HG03460 (cell line): ENCODE results near the gene SLC25A25.
"Not testable (repeated sequence)": the region's sequence is repeated elsewhere in the genome, so short reads cannot be mapped to it uniquely, and the experiment has no call there.

Experiments
- ATAC-seq: cut with Tn5 transposase; IDR thresholded peaks from one replicate; pipeline ENCODE4 v1.9.1; 2021; ENCODE audit not compliant: unreplicated experiment

The SLC25A25 gene

GRCh38 chr9:128108269-128109049 lies 40.4 kb downstream of the SLC25A25 start:
- no peak for ATAC-seq

GRCh38 chr9:128109050-128109709 lies 41.1 kb downstream of the SLC25A25 start:
- no peak for ATAC-seq

GRCh38 chr9:128111726-128112125 lies 43.7 kb downstream of the SLC25A25 start:
- ATAC-seq = not testable (repeated sequence)

- no peak for ATAC-seq
Measured at GRCh38 chr9:128113526-128114325, 45.7 kb downstream of the SLC25A25 start.

- no peak for ATAC-seq
Measured at GRCh38 chr9:128114326-128115186, 46.5 kb downstream of the SLC25A25 start.

GRCh38 chr9:128115187-128116103 lies 47.4 kb downstream of the SLC25A25 start:
- ATAC-seq = no peak

DNA sequence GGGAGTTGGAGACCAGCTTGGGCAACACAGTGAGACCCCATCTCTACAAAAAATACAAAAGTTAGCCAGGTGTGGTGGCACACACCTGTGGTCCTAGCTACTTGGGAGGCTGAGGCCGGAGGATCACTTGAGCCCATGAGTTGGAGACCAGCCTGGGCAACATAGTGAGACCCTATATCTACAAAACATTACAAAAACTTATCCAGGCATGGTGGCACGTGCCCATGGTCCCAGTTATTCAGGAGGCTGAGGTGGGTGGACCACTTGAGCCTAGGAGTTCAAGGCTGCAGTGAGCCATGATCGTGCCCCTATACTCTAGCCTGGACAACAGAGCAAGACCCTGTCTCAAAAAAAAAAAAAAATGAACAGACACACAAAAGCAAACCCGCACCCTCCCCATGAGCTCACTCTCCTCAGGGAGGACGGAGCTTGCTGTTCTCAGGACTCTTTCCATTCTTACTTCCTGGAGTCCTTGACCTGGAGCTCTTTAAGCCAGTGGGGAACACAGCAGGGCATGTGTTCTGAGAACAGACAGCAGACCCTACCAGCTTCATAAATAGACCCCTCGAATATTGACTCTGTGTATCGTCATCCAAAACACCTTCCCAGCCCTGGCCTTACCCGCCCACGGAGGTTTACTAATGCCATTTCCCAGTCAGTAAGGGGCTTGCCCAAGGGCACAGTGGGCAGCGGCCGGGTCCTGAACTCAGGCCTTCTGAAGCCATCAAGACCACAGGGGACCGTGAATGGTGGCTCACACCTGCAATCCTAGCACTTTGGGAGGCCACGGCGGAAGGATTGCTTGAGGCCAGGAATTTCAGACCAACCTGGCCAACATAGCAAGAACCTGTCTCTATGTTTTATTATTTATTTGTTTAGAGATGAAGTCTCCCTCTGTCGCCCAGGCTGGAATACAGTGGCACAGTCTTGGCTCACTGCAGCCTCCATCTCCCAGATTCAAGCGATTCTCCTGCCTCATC lies 48.4 kb downstream of the SLC25A25 start:
- ATAC-seq = no peak

DNA sequence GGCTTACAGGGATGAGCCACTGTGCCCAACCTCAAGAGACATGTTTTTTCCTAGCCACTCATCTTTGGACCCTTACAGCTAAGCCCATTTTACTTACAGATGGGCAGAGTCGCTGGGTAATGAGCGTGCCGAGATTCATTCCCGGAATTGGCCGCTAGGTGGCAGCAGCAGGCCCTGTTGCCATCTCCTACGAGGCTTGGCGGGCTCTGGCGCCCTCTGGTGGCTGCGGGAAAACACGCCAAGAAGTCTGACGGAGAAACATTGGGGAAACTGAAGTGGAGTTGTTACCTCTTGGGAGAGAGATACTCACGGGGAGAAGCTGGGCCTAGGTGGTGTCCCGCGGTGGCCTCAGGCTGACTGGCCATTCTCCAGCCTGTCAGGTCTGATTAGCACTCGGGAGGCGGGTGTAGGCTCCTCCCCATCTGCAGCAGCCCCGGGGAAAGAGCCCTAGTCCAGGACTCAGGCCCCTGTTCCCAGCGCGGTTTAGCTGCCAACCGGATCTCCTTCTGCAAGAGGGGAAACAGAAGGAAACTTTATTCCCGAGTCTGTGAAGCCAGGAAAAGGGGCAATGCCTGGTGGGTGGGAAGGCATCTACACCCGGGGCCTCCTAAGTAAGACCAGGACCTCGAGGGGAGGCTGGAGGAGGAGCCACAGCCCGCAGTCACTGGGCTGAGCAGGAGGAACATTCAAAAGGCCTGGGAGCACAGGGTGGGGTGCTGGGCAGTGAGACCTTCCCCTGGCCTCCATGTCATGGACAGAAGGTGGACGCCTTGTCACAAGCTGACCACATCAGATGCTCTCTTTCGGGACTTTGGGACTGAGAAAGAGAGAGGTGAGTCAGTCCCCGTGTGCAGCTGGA lies 49.8 kb downstream of the SLC25A25 start:
- ATAC-seq = no peak

- no peak for ATAC-seq
Measured at GRCh38 chr9:128118472-128118857, 50.4 kb downstream of the SLC25A25 start.

DNA sequence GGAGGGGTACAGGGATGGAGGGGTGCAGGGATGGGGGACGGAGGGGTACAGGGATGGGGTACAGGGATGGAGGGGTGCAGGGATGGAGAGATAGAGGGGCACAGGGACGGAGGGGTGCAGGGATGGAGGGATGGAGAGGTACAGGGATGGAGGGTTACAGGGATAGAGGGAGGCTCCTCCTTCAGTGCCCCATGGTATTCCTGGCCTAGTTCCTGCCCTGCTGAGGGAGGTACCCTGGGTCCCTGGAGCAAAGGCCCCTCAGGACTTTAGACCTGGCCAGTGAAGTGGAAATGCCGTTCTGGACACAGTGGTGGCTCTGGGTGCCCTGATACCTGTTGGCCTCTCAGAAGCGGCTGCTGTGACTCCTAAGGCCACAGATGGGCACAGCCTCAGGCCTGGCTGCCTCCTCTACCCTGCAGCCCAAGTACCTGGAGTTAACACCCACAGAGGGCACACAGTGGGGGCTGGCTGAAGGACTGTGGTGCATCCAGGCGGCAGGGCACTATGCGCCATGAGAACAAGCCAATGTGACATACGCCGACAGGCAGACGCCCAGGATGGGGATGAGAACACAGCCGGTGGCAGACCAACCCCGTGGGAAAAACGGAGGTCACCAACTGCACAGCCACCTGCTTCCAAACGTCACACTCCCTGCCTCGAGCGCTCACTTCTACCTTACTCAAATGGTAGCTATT lies 51.1 kb downstream of the SLC25A25 start:
- ATAC-seq = no peak

DNA sequence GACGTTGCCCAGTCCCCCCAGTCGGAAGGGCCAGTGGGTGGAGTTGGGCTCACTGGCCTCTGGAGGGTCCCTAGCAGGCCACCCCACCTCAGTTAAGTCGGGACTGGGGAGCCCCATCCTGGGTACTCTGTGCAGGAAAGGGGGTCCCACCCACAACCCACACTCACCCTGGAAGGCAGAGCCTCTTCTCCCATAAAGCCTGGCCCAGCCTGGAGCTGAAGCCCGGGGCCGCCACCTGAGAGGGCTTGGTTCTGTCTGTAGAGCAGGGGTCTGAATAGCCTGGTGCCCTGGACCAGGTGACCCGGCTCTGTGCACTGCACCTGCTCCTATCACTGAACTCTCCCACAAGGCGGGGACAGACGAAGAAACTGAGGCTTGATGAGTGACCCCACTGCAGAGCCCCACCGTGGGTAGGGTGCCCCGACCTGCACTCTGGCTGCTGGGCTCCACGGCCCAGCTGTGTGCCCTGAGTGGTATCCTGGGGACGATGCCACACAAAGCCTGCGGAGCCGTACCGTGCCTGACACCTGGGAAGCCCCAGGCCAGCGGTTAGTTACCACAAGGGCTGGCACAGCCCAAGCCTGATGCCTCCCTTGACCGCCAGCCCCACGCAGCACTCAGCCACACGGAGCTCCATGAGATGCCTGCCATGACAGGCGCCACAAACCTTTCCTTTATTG lies 52.2 kb downstream of the SLC25A25 start:
- ATAC-seq = no peak

GRCh38 chr9:128120741-128121465 lies 52.9 kb downstream of the SLC25A25 start:
- ATAC-seq = no peak

DNA sequence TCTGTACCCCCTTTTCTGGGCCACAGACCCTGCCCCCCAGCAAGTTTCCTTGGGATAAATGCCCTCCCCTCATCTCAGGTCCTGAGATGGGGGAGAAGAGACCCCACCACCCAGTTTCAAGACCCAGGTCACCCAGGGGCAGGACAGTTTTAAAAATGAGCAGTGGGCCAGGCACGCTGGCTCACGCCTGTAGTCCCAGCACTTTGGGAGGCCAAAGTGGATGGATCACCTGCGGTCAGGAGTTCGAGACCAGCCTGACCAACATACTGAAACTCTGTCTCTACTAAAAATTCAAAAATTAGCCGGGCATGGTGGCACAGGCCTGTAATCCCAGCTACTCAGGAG lies 53.4 kb downstream of the SLC25A25 start:
- no peak for ATAC-seq

DNA sequence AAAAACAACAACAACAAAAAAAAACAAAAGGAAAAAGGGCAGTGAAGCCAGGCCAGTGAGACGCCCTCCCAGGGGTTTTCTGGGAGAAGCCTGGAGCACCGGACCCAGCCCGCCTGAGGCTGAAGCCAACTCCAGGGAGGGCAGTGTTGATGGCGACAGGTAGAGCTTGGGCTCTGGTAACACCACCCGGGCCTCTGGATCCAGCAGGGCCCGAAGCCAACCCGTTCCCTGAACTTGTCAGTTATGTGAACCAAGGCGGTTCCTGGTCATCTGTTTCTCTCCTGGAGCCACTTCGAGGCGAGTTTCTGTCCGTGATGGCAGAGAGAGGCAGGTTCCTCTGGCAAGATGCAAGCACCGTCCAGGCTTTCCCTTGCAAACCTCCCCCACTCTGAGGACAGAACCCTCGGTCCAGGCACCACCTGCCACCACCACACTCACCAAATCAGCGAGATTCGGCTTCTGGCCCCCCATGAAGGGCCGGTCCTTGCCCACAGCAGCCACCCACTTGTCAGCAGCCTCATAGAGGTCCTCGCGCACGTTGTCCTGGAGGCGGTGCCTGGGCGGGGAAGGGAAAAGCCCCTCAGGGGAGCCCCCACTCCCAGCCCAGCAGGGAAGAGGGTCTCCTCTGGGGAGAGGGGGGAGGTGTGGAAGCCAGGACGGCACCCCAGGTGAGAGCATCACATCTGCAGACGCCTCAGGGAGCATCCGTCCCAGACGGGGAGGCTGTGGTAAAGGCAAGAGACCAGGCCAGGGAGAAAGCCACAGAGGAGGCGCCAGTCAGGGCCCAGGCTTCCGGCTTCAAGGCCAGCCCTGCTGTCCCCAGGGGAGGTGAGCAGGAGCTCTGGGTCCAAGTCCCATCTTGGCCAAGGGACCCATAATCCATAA lies 54.1 kb downstream of the SLC25A25 start:
- ATAC-seq = no peak

GRCh38 chr9:128122809-128123175 lies 54.8 kb downstream of the SLC25A25 start:
- ATAC-seq = no peak
